GM12864 (cell line): Measurements from ENCODE around the gene ZNF133.
"Not testable (repeated sequence)": the region's sequence is repeated elsewhere in the genome, so short reads cannot be mapped to it uniquely, and the experiment has no call there.

Source experiments
- DNase-seq: peaks from one replicate; pipeline ENCODE4 v3.0.0-alpha.2; 2011; ENCODE audit warnings: low read depth
- H3K4me3 ChIP-seq: 2 replicates; pipeline ENCODE4 v1.5.1; 2011; ENCODE audit warnings: mild to moderate bottlenecking, low read depth, low read length, control low read depth
- CTCF ChIP-seq: IDR thresholded peaks from 2 replicates; pipeline ENCODE4 v1.5.1; 2011; ENCODE audit warnings: low read depth, mild to moderate bottlenecking, moderate library complexity, low read length, control low read depth, inconsistent platforms; ENCODE audit errors: missing control alignments

The ZNF133 gene

GRCh38 chr20:18267815-18268214, 20.5 kb upstream of the ZNF133 start:
- H3K4me3 ChIP-seq: no peak overlapping the region
- TF ChIP-seq CTCF: no peak
- DNase-seq: no peak

GRCh38 chr20:18271160-18271559, 17.2 kb upstream of the ZNF133 start:
- no peak for TF ChIP-seq CTCF
- DNase-seq: no peak

GRCh38 chr20:18272451-18272850, 15.9 kb upstream of the ZNF133 start:
- no peak for DNase-seq

More at GRCh38 chr20:18271160-18271559, 17.2 kb upstream of the ZNF133 start:
- H3K4me3 ChIP-seq: no peak overlapping the region

GRCh38 chr20:18273738-18274137, 14.6 kb upstream of the ZNF133 start:
- DNase-seq: no peak
- TF ChIP-seq CTCF: no peak
- H3K4me3 ChIP-seq: no peak overlapping the region

More at GRCh38 chr20:18272451-18272850, 15.9 kb upstream of the ZNF133 start:
- H3K4me3 ChIP-seq: no peak overlapping the region
- peak; percentile 22 for TF ChIP-seq CTCF

- not testable (repeated sequence) for H3K4me3 ChIP-seq, DNase-seq
- TF ChIP-seq CTCF: peak; percentile 10
Measured at GRCh38 chr20:18275960-18276359, 12.4 kb upstream of the ZNF133 start.

GRCh38 chr20:18276821-18277220, 11.5 kb upstream of the ZNF133 start:
- no peak overlapping the region for H3K4me3 ChIP-seq
- DNase-seq: no peak
- TF ChIP-seq CTCF: peak; percentile 86

- H3K4me3 ChIP-seq: no peak overlapping the region
- TF ChIP-seq CTCF: no peak
- no peak for DNase-seq
Measured at GRCh38 chr20:18279242-18279641, 9.1 kb upstream of the ZNF133 start.
